Spleen (tissue), 11 donors: ENCODE results near the gene ANKRD37. TPM values are rescaled to one million over a fixed set of nuclear protein-coding genes. Genes with fewer than 3 reads are reported as not detected.

Source experiments
- DNase-seq: peaks from one replicate; pipeline ENCODE4 v3.0.0-alpha.2; 2020
- H3K27ac ChIP-seq, 8 donors: fragments of 200-600 bp; sonication (generic) in 7 of 8; 1 replicate in 4 of 8; 2 replicates in 4 of 8; pipeline versions ENCODE4 v1.5.0 to v1.8.0; 2016 to 2021; ENCODE audit warnings: inconsistent platforms in 4 of 8, mild to moderate bottlenecking in 4 of 8, moderate library complexity in 1 of 8
- H3K27me3 ChIP-seq, 7 donors: fragments of 200-600 bp; sonication (generic) in 6 of 7; replicated peaks in 1 of 7; 1 replicate in 4 of 7; 2 replicates in 3 of 7; pipeline versions ENCODE4 v1.5.0 to v1.8.0; 2016 to 2021; ENCODE audit warnings: inconsistent platforms in 3 of 7, mild to moderate bottlenecking in 1 of 7
- H3K36me3 ChIP-seq, 6 donors: fragments of 200-600 bp; sonication (generic) in 5 of 6; 1 replicate in 4 of 6; 2 replicates in 2 of 6; pipeline versions ENCODE4 v1.5.0 to v1.8.0; 2016 to 2021; ENCODE audit warnings: inconsistent platforms in 2 of 6
- H3K4me1 ChIP-seq, 6 donors: fragments of 200-600 bp; sonication (generic) in 5 of 6; 1 replicate in 3 of 6; 2 replicates in 3 of 6; pipeline versions ENCODE4 v1.5.0 to v1.8.0; 2016 to 2021; ENCODE audit warnings: inconsistent platforms in 3 of 6
- H3K4me3 ChIP-seq, 8 donors: fragments of 200-600 bp; sonication (generic) in 7 of 8; 1 replicate in 4 of 8; 2 replicates in 4 of 8; pipeline versions ENCODE4 v1.5.0 to v1.8.0; 2016 to 2021; ENCODE audit warnings: inconsistent platforms in 4 of 8, mild to moderate bottlenecking in 4 of 8, moderate library complexity in 2 of 8
- H3K9me3 ChIP-seq, 8 donors: fragments of 200-600 bp; sonication (generic) in 7 of 8; 1 replicate in 4 of 8; 2 replicates in 4 of 8; pipeline versions ENCODE4 v1.5.0 to v1.8.0; 2016 to 2021; ENCODE audit warnings: inconsistent platforms in 4 of 8
- POLR2A ChIP-seq, 3 donors: fragments of 450-650 bp; IDR thresholded peaks; one replicate each; pipeline ENCODE4 v1.5.1; 2017; ENCODE audit warnings: antibody characterized with exemption in 3 of 3, mild to moderate bottlenecking in 1 of 3
- POLR2AphosphoS5 ChIP-seq, 3 donors: sonication (generic); formaldehyde crosslinking; IDR thresholded peaks; one replicate each; pipeline ENCODE4 v1.5.1; 2017; ENCODE audit warnings: antibody characterized with exemption in 3 of 3
- WGBS, 5 donors: extraction: QIAGEN DNeasy Blood & Tissue Kit in 3 of 5; methylation state at CpG; one replicate each; pipeline versions ENCODE4 v1.1.5 to v1.1.7; 2013 to 2018; 5-methylcytosine and 5-hydroxymethylcytosine counted together
- intact Hi-C: fragments of 100-400 bp; cut with DNase I; formaldehyde crosslinking; loops from one replicate; pipeline ENCODE4 v1.15.0; 2023; ENCODE audit warnings: low total_unique reads
- polyA plus RNA-seq, 3 donors: library from polyadenylated mRNA; stranded (reverse); fragments of 200-250 nt; gene quantifications; one replicate each; pipeline ENCODE4 v1.2.1, GENCODE V29; 2013
- total RNA-seq, 7 donors: library from RNA; depleted of rRNA in 3 of 7; stranded (reverse); fragments of >200 nt in 3 of 7; fragmentation: NEBNext Ultra II Directional in 4 of 7; extraction: Animal tissue kit (Norgen Biotek cat#: 25700) in 4 of 7; gene quantifications; one replicate each; pipeline versions ENCODE4 v1.1.0 to v1.2.1, GENCODE V29; 2016 to 2021
- TF ChIP-seq, protein P1 (sequence below), 11 experiments: fragments of 200-600 bp in 7 of 11; fragments of 450-650 bp in 4 of 11; sonication (generic) in 4 of 11; IDR thresholded peaks in 8 of 11; conservative IDR thresholded peaks in 3 of 11; 1 replicate in 7 of 11; 2 replicates in 4 of 11; pipeline versions ENCODE4 v1.4.0 to v1.8.0; 2016 to 2021; ENCODE audit warnings: antibody characterized with exemption in 11 of 11, inconsistent platforms in 4 of 11, mild to moderate bottlenecking in 1 of 11
- donor health status: healthy with polysubstance abuse.
- donor health status: DM: no; HTN: no; CAD: no; lungs with moderate emphysema.
- donor health status: DM: no; HTN: no; CAD: no.
- donor health status: Bipolar disorder and iron deficiency.
- donor health status: healthy.
- donor health status: DM: no; HTN: no; CAD: no.
- donor health status: DM: yes; HTN: yes; CAD: no.

ANKRD37 gene
- total and polyA plus RNA-seq, 10 donors: 6.0 to 21.1 (median 9.7) TPM

DNA sequence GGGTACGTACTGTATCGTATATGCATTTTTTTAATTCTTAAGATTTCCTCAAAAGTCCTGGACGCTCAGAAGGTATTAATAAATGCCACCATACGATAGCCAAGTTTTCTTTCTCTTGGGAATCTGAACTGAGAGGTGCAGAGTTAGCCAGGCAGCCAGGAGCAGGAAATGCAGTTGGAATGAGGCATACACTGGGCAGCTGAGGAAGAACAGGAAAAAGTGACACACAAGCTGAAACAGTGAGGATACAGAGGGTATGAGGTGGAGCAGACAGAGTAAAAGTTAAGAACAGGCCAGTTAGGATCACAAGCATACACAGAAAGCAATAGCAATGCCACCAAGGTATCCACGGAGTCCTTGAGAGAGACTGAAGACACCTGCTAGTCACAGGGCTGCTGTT lies 15.8 kb downstream of the ANKRD37 start:
- H3K36me3 ChIP-seq: peaks cover 0 to 87% (median 41%) of the 10 kb centered on the region in 6 donors
- 83 to 90% (median 90%) methylated on average over 5 of the region's 5 CpGs for WGBS, 5 donors

DNA sequence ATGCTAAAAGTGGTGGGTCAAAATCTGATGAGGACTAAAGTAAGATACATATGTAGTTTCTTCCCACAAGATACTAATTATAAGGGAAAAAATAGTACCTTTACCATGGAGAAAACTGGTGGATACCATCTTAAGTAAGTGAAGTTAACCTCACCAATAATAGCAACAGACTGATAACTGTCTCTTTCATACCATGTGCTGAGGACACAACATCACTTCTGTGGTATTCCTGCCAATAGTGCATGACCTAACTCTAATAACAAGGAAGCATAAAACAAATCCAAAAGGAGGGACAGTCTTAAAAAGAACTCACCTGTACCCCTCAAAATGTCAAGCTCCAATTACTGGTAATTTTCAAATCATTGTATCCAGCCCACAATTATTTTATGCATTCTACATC lies 20.3 kb downstream of the ANKRD37 start:
- no peak overlapping the region for H3K4me3 ChIP-seq
- no peak for DNase-seq
- TF ChIP-seq POLR2A (IDR thresholded peaks at IDR 0.05) (no peak), POLR2AphosphoS5 (IDR thresholded peaks at IDR 0.05) (no peak)
- TF ChIP-seq, protein P1, sequence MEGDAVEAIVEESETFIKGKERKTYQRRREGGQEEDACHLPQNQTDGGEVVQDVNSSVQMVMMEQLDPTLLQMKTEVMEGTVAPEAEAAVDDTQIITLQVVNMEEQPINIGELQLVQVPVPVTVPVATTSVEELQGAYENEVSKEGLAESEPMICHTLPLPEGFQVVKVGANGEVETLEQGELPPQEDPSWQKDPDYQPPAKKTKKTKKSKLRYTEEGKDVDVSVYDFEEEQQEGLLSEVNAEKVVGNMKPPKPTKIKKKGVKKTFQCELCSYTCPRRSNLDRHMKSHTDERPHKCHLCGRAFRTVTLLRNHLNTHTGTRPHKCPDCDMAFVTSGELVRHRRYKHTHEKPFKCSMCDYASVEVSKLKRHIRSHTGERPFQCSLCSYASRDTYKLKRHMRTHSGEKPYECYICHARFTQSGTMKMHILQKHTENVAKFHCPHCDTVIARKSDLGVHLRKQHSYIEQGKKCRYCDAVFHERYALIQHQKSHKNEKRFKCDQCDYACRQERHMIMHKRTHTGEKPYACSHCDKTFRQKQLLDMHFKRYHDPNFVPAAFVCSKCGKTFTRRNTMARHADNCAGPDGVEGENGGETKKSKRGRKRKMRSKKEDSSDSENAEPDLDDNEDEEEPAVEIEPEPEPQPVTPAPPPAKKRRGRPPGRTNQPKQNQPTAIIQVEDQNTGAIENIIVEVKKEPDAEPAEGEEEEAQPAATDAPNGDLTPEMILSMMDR (IDR thresholded peaks at IDR 0.05 in 8 of 11, conservative IDR thresholded peaks at IDR 0.05 in 3 of 11): no peak
- H3K27me3 ChIP-seq: no peaks in the 10 kb centered on the region
- intact Hi-C loops: no loop called here
- no peak overlapping the region for H3K27ac ChIP-seq
- no peaks in the 10 kb centered on the region for H3K9me3 ChIP-seq
- peaks cover 0 to 12% (median 1%) of the 10 kb centered on the region in 6 donors for H3K4me1 ChIP-seq
- peaks cover 0 to 88% (median 39%) of the 10 kb centered on the region in 6 donors for H3K36me3 ChIP-seq

More for the DNA sequence above, 15.8 kb downstream of the ANKRD37 start:
- intact Hi-C loops: no loop called here
- TF ChIP-seq, protein P1 (IDR thresholded peaks at IDR 0.05 in 8 of 11, conservative IDR thresholded peaks at IDR 0.05 in 3 of 11): no peak
- no peak for TF ChIP-seq POLR2A (IDR thresholded peaks at IDR 0.05)
- TF ChIP-seq POLR2AphosphoS5 (IDR thresholded peaks at IDR 0.05): no peak
- peak overlapping the region in 3 of 8 donors; percentile 12 to 36 (median 14) for H3K27ac ChIP-seq
- DNase-seq: no peak
- H3K4me3 ChIP-seq: no peak overlapping the region
- no peaks in the 10 kb centered on the region for H3K9me3 ChIP-seq
- no peaks in the 10 kb centered on the region for H3K27me3 ChIP-seq
- H3K4me1 ChIP-seq: peaks cover 0 to 10% (median 0%) of the 10 kb centered on the region in 6 donors

DNA sequence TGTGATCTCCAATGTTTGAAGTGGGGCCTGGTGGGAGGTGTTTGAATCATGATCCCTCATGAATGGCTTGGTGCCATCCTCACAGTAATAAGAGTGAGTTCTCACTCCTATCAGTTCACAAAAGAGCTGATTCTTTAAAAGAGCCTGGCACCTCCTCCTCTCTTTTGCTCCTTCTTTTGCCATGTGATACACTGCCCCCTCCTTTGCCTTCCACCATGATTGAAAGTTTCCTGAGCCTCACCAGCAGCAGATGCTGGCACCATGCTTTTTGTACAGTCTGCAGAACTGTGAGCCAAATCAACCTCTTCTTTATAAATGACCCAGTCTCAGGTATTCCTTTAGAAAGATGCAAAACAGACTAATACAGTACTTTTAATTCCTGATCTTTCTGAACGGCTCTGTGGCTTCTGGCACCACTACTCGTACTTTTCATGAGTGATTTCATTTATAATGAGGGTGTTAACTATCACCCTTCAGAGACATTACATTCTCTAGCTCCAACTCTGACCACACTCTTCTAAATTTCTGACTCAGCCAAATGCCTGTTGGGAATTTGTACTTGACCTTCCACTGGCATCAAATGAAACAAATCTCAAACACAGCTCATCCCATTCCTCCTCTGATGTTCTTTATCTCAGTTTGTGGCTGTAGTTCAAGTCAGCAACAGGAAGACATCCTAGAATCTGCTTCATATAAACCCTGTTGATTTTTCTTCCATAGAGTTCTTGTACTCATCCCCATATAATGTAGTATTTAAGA lies 24.9 kb downstream of the ANKRD37 start:
- peaks cover 0 to 47% (median 18%) of the 10 kb centered on the region in 6 donors for H3K36me3 ChIP-seq
- no peak overlapping the region for H3K27ac ChIP-seq
- no peak for TF ChIP-seq POLR2AphosphoS5 (IDR thresholded peaks at IDR 0.05)
- TF ChIP-seq POLR2A (IDR thresholded peaks at IDR 0.05): no peak
- intact Hi-C loops: no loop called here
- no peak overlapping the region for H3K4me3 ChIP-seq
- no peaks in the 10 kb centered on the region for H3K9me3 ChIP-seq
- no peaks in the 10 kb centered on the region for H3K27me3 ChIP-seq
- WGBS, 5 donors: 75 to 86% (median 75%) methylated on average over 2 of the region's 2 CpGs
- no peak for DNase-seq
- peaks cover 13 to 49% (median 23%) of the 10 kb centered on the region in 6 donors for H3K4me1 ChIP-seq

DNA sequence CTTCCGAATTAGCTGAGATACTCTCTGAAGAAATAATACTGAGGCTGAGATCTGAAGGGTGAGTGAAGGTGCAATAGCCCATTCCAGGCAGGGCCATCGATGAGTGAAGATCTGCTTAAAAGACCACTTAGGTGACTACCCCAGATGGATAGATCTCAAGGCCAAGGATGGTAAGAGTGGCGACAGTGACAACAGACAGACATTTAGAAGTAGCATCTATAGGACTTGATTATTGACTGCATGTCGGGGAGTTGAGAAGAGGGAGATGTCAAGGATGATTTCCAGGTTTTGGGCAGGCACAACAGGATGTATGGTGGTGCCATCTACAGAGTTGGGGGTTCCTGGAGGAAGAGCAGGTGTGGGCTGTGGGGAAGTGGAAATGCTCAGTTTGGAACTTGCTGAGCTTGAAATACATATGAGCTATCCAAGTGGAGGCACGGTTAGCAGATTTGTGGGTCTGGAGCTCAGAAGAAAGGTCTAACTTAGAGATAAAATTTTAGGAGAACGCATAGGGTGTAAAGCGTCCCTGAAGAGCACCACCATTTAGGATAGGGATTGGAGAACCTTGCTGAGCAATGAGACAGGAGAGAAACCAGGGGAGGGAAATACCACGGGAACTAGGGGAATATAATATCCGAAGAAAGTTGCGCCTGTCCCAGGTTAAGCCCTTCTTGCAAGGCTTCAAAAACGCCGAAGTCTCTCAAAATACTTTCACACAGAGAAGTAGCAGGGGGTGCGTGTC lies 28.4 kb downstream of the ANKRD37 start:
- H3K9me3 ChIP-seq: no peaks in the 10 kb centered on the region
- H3K36me3 ChIP-seq: peaks cover 0 to 18% (median 5%) of the 10 kb centered on the region in 6 donors
- DNase-seq: no peak
- H3K4me1 ChIP-seq: peaks cover 13 to 49% (median 22%) of the 10 kb centered on the region in 6 donors
- peak overlapping the region; percentile 60 to 85 (median 74) for H3K4me3 ChIP-seq
- H3K27ac ChIP-seq: peak overlapping the region; percentile 93 to 99 (median 97)
- TF ChIP-seq POLR2A (IDR thresholded peaks at IDR 0.05): no peak
- TF ChIP-seq POLR2AphosphoS5 (IDR thresholded peaks at IDR 0.05): no peak
- TF ChIP-seq, protein P1 (IDR thresholded peaks at IDR 0.05 in 8 of 11, conservative IDR thresholded peaks at IDR 0.05 in 3 of 11): no peak
- H3K27me3 ChIP-seq: no peaks in the 10 kb centered on the region
- WGBS, 5 donors: 15 to 22% (median 20%) methylated on average over 13 of the region's 13 CpGs
- intact Hi-C loops: no loop called here
